OCI-LY3 (cell line): ENCODE data around the gene TMEM185B.

ENCODE experiments used
- EZH2phosphoT487 ChIP-seq: fragments of 200-600 bp; shearing (Covaris generic); IDR thresholded peaks from 2 replicates; pipeline ENCODE4 v1.6.1; 2018; ENCODE audit warnings: antibody characterized with exemption, mixed run types, low read depth
- TF ChIP-seq, protein P1 (sequence below): fragments of 200-600, 300-600 bp; sonication (generic); IDR thresholded peaks from 2 replicates; pipeline ENCODE4 v1.5.1; 2014; ENCODE audit warnings: antibody characterized with exemption, low read length, low read depth

DNA sequence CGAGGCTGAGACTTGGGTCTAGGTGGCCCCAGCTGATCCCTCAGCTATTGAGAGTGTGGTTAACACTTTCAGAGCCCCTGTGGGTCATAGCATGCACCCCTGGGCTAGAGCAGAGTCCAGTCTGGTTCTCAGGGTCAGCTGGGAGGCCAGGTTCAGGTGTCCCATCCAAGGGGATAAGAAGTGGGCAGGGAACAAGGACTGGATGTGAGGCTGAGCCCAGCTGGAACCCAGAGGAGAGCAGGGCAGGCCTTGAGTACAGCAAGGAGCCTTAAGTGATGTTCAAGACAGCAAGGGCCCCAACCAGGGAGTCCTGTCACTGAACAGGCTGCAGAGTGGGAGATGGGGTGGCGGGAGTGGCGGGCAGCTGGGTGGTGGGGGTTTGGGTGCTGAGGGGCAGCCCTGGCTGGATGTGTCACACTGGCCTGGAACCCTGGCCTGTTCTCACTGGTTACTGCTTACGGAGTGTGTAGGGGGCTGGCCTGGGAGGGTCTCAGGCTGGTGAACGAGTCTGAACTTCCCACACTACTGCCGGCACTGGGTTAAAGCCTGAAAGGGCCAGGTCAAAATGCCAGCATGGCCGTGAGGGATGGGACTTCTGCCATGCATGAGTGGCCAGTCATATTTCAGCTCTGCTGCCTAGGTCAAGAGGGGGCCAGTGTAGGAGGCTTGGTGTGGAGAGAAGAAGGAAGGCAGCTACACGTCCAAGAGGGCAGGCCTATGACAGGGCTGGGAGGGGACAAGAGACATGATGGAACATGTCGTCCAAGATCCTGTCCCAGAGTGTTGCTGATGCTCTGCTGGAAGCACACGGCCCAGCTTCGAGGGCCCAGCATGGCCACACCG is 13.6 kb downstream of the TMEM185B start:
- TF ChIP-seq, protein P1, sequence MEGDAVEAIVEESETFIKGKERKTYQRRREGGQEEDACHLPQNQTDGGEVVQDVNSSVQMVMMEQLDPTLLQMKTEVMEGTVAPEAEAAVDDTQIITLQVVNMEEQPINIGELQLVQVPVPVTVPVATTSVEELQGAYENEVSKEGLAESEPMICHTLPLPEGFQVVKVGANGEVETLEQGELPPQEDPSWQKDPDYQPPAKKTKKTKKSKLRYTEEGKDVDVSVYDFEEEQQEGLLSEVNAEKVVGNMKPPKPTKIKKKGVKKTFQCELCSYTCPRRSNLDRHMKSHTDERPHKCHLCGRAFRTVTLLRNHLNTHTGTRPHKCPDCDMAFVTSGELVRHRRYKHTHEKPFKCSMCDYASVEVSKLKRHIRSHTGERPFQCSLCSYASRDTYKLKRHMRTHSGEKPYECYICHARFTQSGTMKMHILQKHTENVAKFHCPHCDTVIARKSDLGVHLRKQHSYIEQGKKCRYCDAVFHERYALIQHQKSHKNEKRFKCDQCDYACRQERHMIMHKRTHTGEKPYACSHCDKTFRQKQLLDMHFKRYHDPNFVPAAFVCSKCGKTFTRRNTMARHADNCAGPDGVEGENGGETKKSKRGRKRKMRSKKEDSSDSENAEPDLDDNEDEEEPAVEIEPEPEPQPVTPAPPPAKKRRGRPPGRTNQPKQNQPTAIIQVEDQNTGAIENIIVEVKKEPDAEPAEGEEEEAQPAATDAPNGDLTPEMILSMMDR, result no peak
- no peak for TF ChIP-seq EZH2phosphoT487
